BE2C (cell line): ENCODE results near the gene PRKN.
"Not testable (repeated sequence)": the region's sequence is repeated elsewhere in the genome, so short reads cannot be mapped to it uniquely, and the experiment has no call there.

Source experiments
- DNase-seq: peaks from one replicate; pipeline ENCODE4 v3.0.0-alpha.2; 2020
- H3K27me3 ChIP-seq: fragments of 250-450 bp; sonication (Bioruptor Pico); 2 replicates; pipeline ENCODE4 v1.5.1; 2020; ENCODE audit warnings: mild to moderate bottlenecking
- H3K36me3 ChIP-seq: fragments of 250-450 bp; sonication (Bioruptor Pico); 2 replicates; pipeline ENCODE4 v1.5.1; 2020; ENCODE audit warnings: mild to moderate bottlenecking
- H3K4me1 ChIP-seq: fragments of 250-450 bp; sonication (Bioruptor Pico); 2 replicates; pipeline ENCODE4 v1.5.1; 2020
- H3K4me3 ChIP-seq: 2 replicates; pipeline ENCODE4 v1.5.1; 2011; ENCODE audit warnings: low read depth, low read length
- H3K9me3 ChIP-seq: fragments of 250-450 bp; sonication (Bioruptor Pico); 2 replicates; pipeline ENCODE4 v1.5.1; 2020
- CTCF ChIP-seq: IDR thresholded peaks from 2 replicates; pipeline ENCODE4 v1.5.1; 2012; ENCODE audit warnings: mild to moderate bottlenecking, low read depth, low read length

PRKN gene

GRCh38 chr6:161327360-161327953 is 1400.1 kb downstream of the PRKN start:
- H3K4me3 ChIP-seq, result no peak overlapping the region
- TF ChIP-seq CTCF, result no peak
- no peaks in the 10 kb centered on the region for H3K4me1 ChIP-seq
- H3K27me3 ChIP-seq, result no peaks in the 10 kb centered on the region
- no peak for DNase-seq
- peaks cover 3% of the 10 kb centered on the region for H3K9me3 ChIP-seq
- H3K36me3 ChIP-seq, result no peaks in the 10 kb centered on the region

GRCh38 chr6:161319231-161319630 is 1408.3 kb downstream of the PRKN start:
- Histone ChIP-seq H3K9me3 (peaks cover 3% of the 10 kb centered on the region), H3K27me3 (no peaks in the 10 kb centered on the region), H3K36me3 (no peaks in the 10 kb centered on the region), H3K4me1 (no peaks in the 10 kb centered on the region), H3K4me3 (no peak overlapping the region)
- no peak for TF ChIP-seq CTCF
- no peak for DNase-seq

GRCh38 chr6:161318456-161318855 is 1409.1 kb downstream of the PRKN start:
- no peak for DNase-seq
- no peak for TF ChIP-seq CTCF
- Histone ChIP-seq H3K9me3 (peaks cover 3% of the 10 kb centered on the region), H3K4me3 (no peak overlapping the region), H3K36me3 (no peaks in the 10 kb centered on the region), H3K27me3 (no peaks in the 10 kb centered on the region), H3K4me1 (no peaks in the 10 kb centered on the region)

DNA sequence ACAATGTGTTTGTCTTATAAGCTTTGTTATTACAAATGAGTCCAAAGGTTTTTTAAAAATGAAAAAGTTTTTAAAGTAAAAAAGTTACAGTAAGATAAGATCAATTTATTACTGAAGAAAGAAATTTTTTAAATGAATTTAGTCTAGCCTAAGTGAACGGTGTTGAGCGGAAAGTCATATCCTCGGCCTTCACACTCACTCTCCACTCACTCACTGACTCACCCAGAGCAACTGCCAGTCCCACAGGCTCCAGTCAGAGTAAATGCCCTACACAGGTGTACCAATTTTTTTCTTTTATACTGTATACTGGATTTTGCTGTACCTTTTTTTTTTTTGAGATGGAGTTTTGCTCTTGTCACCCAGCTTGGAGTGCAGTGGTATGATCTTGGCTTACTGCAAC is 1411.0 kb downstream of the PRKN start:
- TF ChIP-seq CTCF, result no peak
- no peaks in the 10 kb centered on the region for H3K36me3 ChIP-seq
- H3K27me3 ChIP-seq, result no peaks in the 10 kb centered on the region
- no peaks in the 10 kb centered on the region for H3K9me3 ChIP-seq
- no peaks in the 10 kb centered on the region for H3K4me1 ChIP-seq
- DNase-seq, result no peak
- no peak overlapping the region for H3K4me3 ChIP-seq

DNA sequence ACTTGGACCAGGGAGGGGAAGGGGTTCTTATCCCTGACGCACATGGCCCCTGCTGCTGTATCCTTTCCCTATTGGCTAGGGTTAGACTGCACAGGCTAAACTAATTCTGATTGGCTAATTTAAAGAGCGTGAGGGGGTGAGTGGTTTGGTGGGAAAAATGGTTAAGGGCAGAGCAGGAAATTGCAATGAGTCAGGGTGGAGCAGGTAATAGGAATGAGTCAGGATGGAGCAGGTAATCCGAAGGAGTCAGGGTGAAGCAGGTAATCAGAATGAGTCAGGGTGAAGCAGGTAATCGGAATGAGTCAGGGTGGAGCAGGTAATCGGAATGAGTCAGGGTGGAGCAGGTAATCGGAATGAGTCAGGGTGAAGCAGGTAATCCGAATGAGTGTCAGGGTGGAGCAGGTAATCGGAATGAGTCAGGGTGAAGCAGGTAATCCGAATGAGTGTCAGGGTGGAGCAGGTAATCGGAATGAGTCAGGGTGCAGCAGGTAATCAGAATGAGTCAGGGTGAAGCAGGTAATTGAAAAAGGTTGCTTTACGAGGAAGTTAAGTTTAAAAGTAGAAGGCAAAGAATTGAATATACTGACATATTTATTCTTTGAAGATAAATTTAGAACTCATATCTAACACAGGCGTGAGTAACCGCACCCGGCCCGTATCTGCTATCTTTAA is 1412.2 kb downstream of the PRKN start:
- DNase-seq, H3K4me3 ChIP-seq, H3K36me3 ChIP-seq, H3K9me3 ChIP-seq, H3K27me3 ChIP-seq, H3K4me1 ChIP-seq: not testable (repeated sequence)

GRCh38 chr6:161314541-161315245 is 1412.9 kb downstream of the PRKN start:
- not testable (repeated sequence) for H3K4me3 ChIP-seq, DNase-seq, H3K4me1 ChIP-seq, H3K27me3 ChIP-seq, H3K9me3 ChIP-seq, H3K36me3 ChIP-seq

GRCh38 chr6:161313940-161314509 is 1413.5 kb downstream of the PRKN start:
- Histone ChIP-seq H3K4me3 (no peak overlapping the region), H3K9me3 (no peaks in the 10 kb centered on the region), H3K27me3 (no peaks in the 10 kb centered on the region), H3K4me1 (no peaks in the 10 kb centered on the region), H3K36me3 (no peaks in the 10 kb centered on the region)
- no peak for DNase-seq
- no peak for TF ChIP-seq CTCF

- not testable (repeated sequence) for H3K36me3 ChIP-seq, DNase-seq, H3K27me3 ChIP-seq, H3K4me3 ChIP-seq, H3K9me3 ChIP-seq, H3K4me1 ChIP-seq
Measured at GRCh38 chr6:161313475-161313874, 1414.1 kb downstream of the PRKN start.

GRCh38 chr6:161309774-161310173 is 1417.8 kb downstream of the PRKN start:
- not testable (repeated sequence) for H3K36me3 ChIP-seq, H3K4me3 ChIP-seq, H3K4me1 ChIP-seq, H3K27me3 ChIP-seq, DNase-seq, H3K9me3 ChIP-seq
